GM18505 (cell line): Measurements from ENCODE around the gene TMEM82.

ENCODE experiments used
- ATAC-seq: cut with Tn5 transposase; IDR thresholded peaks from one replicate; pipeline ENCODE4 v1.9.1; 2021; ENCODE audit not compliant: unreplicated experiment
- POLR2A ChIP-seq: IDR thresholded peaks from 4 replicates; pipeline ENCODE4 v1.6.1; 2011; ENCODE audit warnings: borderline replicate concordance; ENCODE audit not compliant: insufficient read depth, insufficient read length; ENCODE audit errors: extremely low read depth

TMEM82 gene

GRCh38 chr1:15708486-15709137, 33.7 kb upstream of the TMEM82 start:
- ATAC-seq: no peak
- no peak for TF ChIP-seq POLR2A

GRCh38 chr1:15709226-15709625, 33.1 kb upstream of the TMEM82 start:
- ATAC-seq: no peak
- TF ChIP-seq POLR2A: no peak

- ATAC-seq: no peak
- no peak for TF ChIP-seq POLR2A
Measured at GRCh38 chr1:15712168-15712567, 30.1 kb upstream of the TMEM82 start.

GRCh38 chr1:15714406-15715136, 27.7 kb upstream of the TMEM82 start:
- no peak for ATAC-seq
- no peak for TF ChIP-seq POLR2A

- no peak for TF ChIP-seq POLR2A
- no peak for ATAC-seq
Measured at GRCh38 chr1:15717418-15718125, 24.7 kb upstream of the TMEM82 start.

- ATAC-seq: no peak
- TF ChIP-seq POLR2A: no peak
Measured at GRCh38 chr1:15718199-15718601, 24.1 kb upstream of the TMEM82 start.

- no peak for ATAC-seq
- no peak for TF ChIP-seq POLR2A
Measured at GRCh38 chr1:15719381-15720120, 22.7 kb upstream of the TMEM82 start.

- no peak for ATAC-seq
- no peak for TF ChIP-seq POLR2A
Measured at GRCh38 chr1:15720861-15721260, 21.4 kb upstream of the TMEM82 start.

- TF ChIP-seq POLR2A: no peak
- no peak for ATAC-seq
Measured at GRCh38 chr1:15722411-15722810, 19.9 kb upstream of the TMEM82 start.

- ATAC-seq: no peak
- no peak for TF ChIP-seq POLR2A
Measured at GRCh38 chr1:15722836-15723532, 19.3 kb upstream of the TMEM82 start.

GRCh38 chr1:15723631-15724246, 18.6 kb upstream of the TMEM82 start:
- no peak for ATAC-seq
- no peak for TF ChIP-seq POLR2A
